ENCODE results near the gene TNC. TPM values are rescaled to one million over a fixed set of nuclear protein-coding genes. Genes with fewer than 3 reads are reported as not detected.

Gene TNC
- total RNA-seq, 2 donors from 2014 or later: 7.4 to 16.9 TPM

DNA sequence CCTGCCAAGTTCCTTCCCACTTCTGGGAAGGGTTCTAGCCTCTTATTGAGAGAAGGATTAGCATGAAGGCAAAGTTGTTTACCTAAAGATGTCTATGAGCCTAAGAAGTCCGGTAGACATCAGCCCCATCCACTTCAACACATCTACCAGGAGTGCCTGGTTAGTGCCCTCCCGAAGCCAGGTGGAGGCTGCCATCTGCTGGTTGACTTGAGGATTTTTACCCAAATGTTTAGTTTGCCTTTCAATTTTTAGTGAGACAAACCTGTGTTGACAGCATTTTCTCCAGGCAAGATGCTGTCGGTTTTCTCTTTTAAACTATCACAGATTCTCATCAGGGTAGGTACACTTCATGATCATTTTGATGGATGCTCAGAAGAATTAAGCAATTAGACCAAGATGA lies 104.0 kb downstream of the TNC start:
- Histone ChIP-seq H3K36me3 (no peaks in the 10 kb centered on the region), H3K9me3 (no peaks in the 10 kb centered on the region), H3K4me3 (no peak overlapping the region), H3K4me1 (no peaks in the 10 kb centered on the region), H3K27me3 (no peaks in the 10 kb centered on the region), H3K27ac (no peak overlapping the region)
- no peak for DNase-seq (ENCODE audit: low spot score)
- peak; percentile 80 to 81 for TF ChIP-seq CTCF (IDR thresholded peaks at IDR 0.05)

DNA sequence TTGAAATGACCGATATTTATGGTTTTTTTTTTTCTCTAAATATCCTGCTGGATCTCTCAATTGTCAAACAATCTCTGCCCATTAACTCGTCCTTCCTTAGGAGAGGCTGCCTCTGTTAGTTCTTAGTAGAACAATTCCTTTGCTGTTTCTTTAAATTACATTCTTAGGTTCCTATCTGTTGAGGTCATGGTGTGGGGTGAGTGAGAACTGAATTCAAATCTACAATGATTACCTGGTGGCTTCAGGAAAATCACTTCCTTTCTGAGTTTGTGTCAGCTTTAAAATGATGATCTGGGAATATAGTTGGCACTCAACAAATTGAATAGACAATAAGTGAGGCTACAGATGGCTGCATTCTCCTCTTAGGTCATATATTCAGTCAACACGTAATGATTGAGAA lies 105.5 kb downstream of the TNC start:
- TF ChIP-seq CTCF (IDR thresholded peaks at IDR 0.05): no peak
- no peak overlapping the region for H3K4me3 ChIP-seq
- no peaks in the 10 kb centered on the region for H3K27me3 ChIP-seq
- no peaks in the 10 kb centered on the region for H3K9me3 ChIP-seq
- H3K4me1 ChIP-seq: no peaks in the 10 kb centered on the region
- DNase-seq (ENCODE audit: low spot score): no peak
- H3K27ac ChIP-seq: no peak overlapping the region
- no peaks in the 10 kb centered on the region for H3K36me3 ChIP-seq

GRCh38 chr9:115010874-115011273 lies 107.1 kb downstream of the TNC start:
- TF ChIP-seq CTCF (IDR thresholded peaks at IDR 0.05): no peak
- DNase-seq (ENCODE audit: low spot score): no peak
- H3K4me3 ChIP-seq: no peak overlapping the region
- H3K4me1 ChIP-seq: no peaks in the 10 kb centered on the region
- H3K27me3 ChIP-seq: no peaks in the 10 kb centered on the region
- H3K27ac ChIP-seq: no peak overlapping the region
- no peaks in the 10 kb centered on the region for H3K36me3 ChIP-seq
- no peaks in the 10 kb centered on the region for H3K9me3 ChIP-seq

GRCh38 chr9:115008536-115009270 lies 109.3 kb downstream of the TNC start:
- Histone ChIP-seq H3K4me1 (no peaks in the 10 kb centered on the region), H3K27me3 (no peaks in the 10 kb centered on the region), H3K27ac (no peak overlapping the region), H3K4me3 (no peak overlapping the region), H3K9me3 (no peaks in the 10 kb centered on the region), H3K36me3 (no peaks in the 10 kb centered on the region)
- DNase-seq (ENCODE audit: low spot score): no peak
- TF ChIP-seq CTCF (IDR thresholded peaks at IDR 0.05): no peak

GRCh38 chr9:115006660-115007059 lies 111.3 kb downstream of the TNC start:
- Histone ChIP-seq H3K36me3 (no peaks in the 10 kb centered on the region), H3K4me3 (no peak overlapping the region), H3K27ac (no peak overlapping the region), H3K27me3 (no peaks in the 10 kb centered on the region), H3K4me1 (no peaks in the 10 kb centered on the region), H3K9me3 (no peaks in the 10 kb centered on the region)
- no peak for TF ChIP-seq CTCF (IDR thresholded peaks at IDR 0.05)
- no peak for DNase-seq (ENCODE audit: low spot score)

GRCh38 chr9:115005322-115005721 lies 112.6 kb downstream of the TNC start:
- no peak for TF ChIP-seq CTCF (IDR thresholded peaks at IDR 0.05)
- Histone ChIP-seq H3K4me1 (no peaks in the 10 kb centered on the region), H3K36me3 (no peaks in the 10 kb centered on the region), H3K27me3 (no peaks in the 10 kb centered on the region), H3K27ac (no peak overlapping the region), H3K4me3 (no peak overlapping the region), H3K9me3 (no peaks in the 10 kb centered on the region)
- DNase-seq (ENCODE audit: low spot score): no peak

Measured in right atrium auricular region (tissue), 2 donors.